ENCODE results near the gene PHKA2.

Gene PHKA2

GRCh38 chrX:18933617-18934016 lies 50.3 kb downstream of the PHKA2 start:
- H3K27me3 ChIP-seq (ENCODE audit: control insufficient read depth, insufficient read depth, low read length), result no peaks in the 10 kb centered on the region
- H3K36me3 ChIP-seq (ENCODE audit: control insufficient read depth, insufficient read depth, low read length), result peaks cover 80% of the 10 kb centered on the region
- H3K4me3 ChIP-seq (ENCODE audit: low read depth, low read length), result no peak overlapping the region
- no peak overlapping the region for H3K27ac ChIP-seq (ENCODE audit: low read depth, low read length)
- no peak overlapping the region for H3K9ac ChIP-seq (ENCODE audit: low read length)
- H3K9me3 ChIP-seq (ENCODE audit: control insufficient read depth, insufficient read depth, low read depth, low read length), result no peaks in the 10 kb centered on the region
- H3K4me1 ChIP-seq (ENCODE audit: control insufficient read depth, insufficient read depth, low read length), result peaks cover 10% of the 10 kb centered on the region

- no peak overlapping the region for H3K4me3 ChIP-seq (ENCODE audit: low read depth, low read length)
- peaks cover 79% of the 10 kb centered on the region for H3K36me3 ChIP-seq (ENCODE audit: control insufficient read depth, insufficient read depth, low read length)
- no peaks in the 10 kb centered on the region for H3K4me1 ChIP-seq (ENCODE audit: control insufficient read depth, insufficient read depth, low read length)
Measured at GRCh38 chrX:18931972-18932371, 51.9 kb downstream of the PHKA2 start.

GRCh38 chrX:18929775-18930174 lies 54.1 kb downstream of the PHKA2 start:
- Histone ChIP-seq H3K4me3 (ENCODE audit: low read depth, low read length) (no peak overlapping the region), H3K36me3 (ENCODE audit: control insufficient read depth, insufficient read depth, low read length) (peaks cover 80% of the 10 kb centered on the region)

More at GRCh38 chrX:18931972-18932371, 51.9 kb downstream of the PHKA2 start:
- no peaks in the 10 kb centered on the region for H3K27me3 ChIP-seq (ENCODE audit: control insufficient read depth, insufficient read depth, low read length)
- no peak overlapping the region for H3K27ac ChIP-seq (ENCODE audit: low read depth, low read length)
- no peak overlapping the region for H3K9ac ChIP-seq (ENCODE audit: low read length)
- H3K9me3 ChIP-seq (ENCODE audit: control insufficient read depth, insufficient read depth, low read depth, low read length), result no peaks in the 10 kb centered on the region

GRCh38 chrX:18927558-18927957 lies 56.4 kb downstream of the PHKA2 start:
- Histone ChIP-seq H3K9me3 (ENCODE audit: control insufficient read depth, insufficient read depth, low read depth, low read length) (no peaks in the 10 kb centered on the region), H3K4me3 (ENCODE audit: low read depth, low read length) (no peak overlapping the region), H3K27me3 (ENCODE audit: control insufficient read depth, insufficient read depth, low read length) (no peaks in the 10 kb centered on the region)

More at GRCh38 chrX:18929775-18930174, 54.1 kb downstream of the PHKA2 start:
- H3K4me1 ChIP-seq (ENCODE audit: control insufficient read depth, insufficient read depth, low read length), result no peaks in the 10 kb centered on the region
- no peaks in the 10 kb centered on the region for H3K9me3 ChIP-seq (ENCODE audit: control insufficient read depth, insufficient read depth, low read depth, low read length)
- H3K27ac ChIP-seq (ENCODE audit: low read depth, low read length), result no peak overlapping the region
- no peaks in the 10 kb centered on the region for H3K27me3 ChIP-seq (ENCODE audit: control insufficient read depth, insufficient read depth, low read length)
- H3K9ac ChIP-seq (ENCODE audit: low read length), result no peak overlapping the region

GRCh38 chrX:18924507-18925088 lies 59.3 kb downstream of the PHKA2 start:
- Histone ChIP-seq H3K9ac (ENCODE audit: low read length) (no peak overlapping the region), H3K36me3 (ENCODE audit: control insufficient read depth, insufficient read depth, low read length) (peaks cover 72% of the 10 kb centered on the region), H3K4me1 (ENCODE audit: control insufficient read depth, insufficient read depth, low read length) (no peaks in the 10 kb centered on the region), H3K27me3 (ENCODE audit: control insufficient read depth, insufficient read depth, low read length) (no peaks in the 10 kb centered on the region), H3K9me3 (ENCODE audit: control insufficient read depth, insufficient read depth, low read depth, low read length) (no peaks in the 10 kb centered on the region), H3K4me3 (ENCODE audit: low read depth, low read length) (no peak overlapping the region), H3K27ac (ENCODE audit: low read depth, low read length) (no peak overlapping the region)

More at GRCh38 chrX:18927558-18927957, 56.4 kb downstream of the PHKA2 start:
- Histone ChIP-seq H3K9ac (ENCODE audit: low read length) (no peak overlapping the region), H3K36me3 (ENCODE audit: control insufficient read depth, insufficient read depth, low read length) (peaks cover 80% of the 10 kb centered on the region), H3K27ac (ENCODE audit: low read depth, low read length) (no peak overlapping the region), H3K4me1 (ENCODE audit: control insufficient read depth, insufficient read depth, low read length) (no peaks in the 10 kb centered on the region)

GRCh38 chrX:18920566-18920965 lies 63.3 kb downstream of the PHKA2 start:
- Histone ChIP-seq H3K9ac (ENCODE audit: low read length) (no peak overlapping the region), H3K4me1 (ENCODE audit: control insufficient read depth, insufficient read depth, low read length) (no peaks in the 10 kb centered on the region), H3K36me3 (ENCODE audit: control insufficient read depth, insufficient read depth, low read length) (peaks cover 73% of the 10 kb centered on the region)

GRCh38 chrX:18920079-18920478 lies 63.8 kb downstream of the PHKA2 start:
- Histone ChIP-seq H3K4me1 (ENCODE audit: control insufficient read depth, insufficient read depth, low read length) (no peaks in the 10 kb centered on the region), H3K36me3 (ENCODE audit: control insufficient read depth, insufficient read depth, low read length) (peaks cover 71% of the 10 kb centered on the region), H3K4me3 (ENCODE audit: low read depth, low read length) (no peak overlapping the region), H3K27ac (ENCODE audit: low read depth, low read length) (no peak overlapping the region), H3K9me3 (ENCODE audit: control insufficient read depth, insufficient read depth, low read depth, low read length) (peaks cover 8% of the 10 kb centered on the region; the same call in 1 of the 2 replicates), H3K9ac (ENCODE audit: low read length) (no peak overlapping the region), H3K27me3 (ENCODE audit: control insufficient read depth, insufficient read depth, low read length) (no peaks in the 10 kb centered on the region)

More at GRCh38 chrX:18920566-18920965, 63.3 kb downstream of the PHKA2 start:
- Histone ChIP-seq H3K27me3 (ENCODE audit: control insufficient read depth, insufficient read depth, low read length) (no peaks in the 10 kb centered on the region), H3K9me3 (ENCODE audit: control insufficient read depth, insufficient read depth, low read depth, low read length) (peaks cover 8% of the 10 kb centered on the region; the same call in 1 of the 2 replicates), H3K4me3 (ENCODE audit: low read depth, low read length) (no peak overlapping the region), H3K27ac (ENCODE audit: low read depth, low read length) (no peak overlapping the region)

GRCh38 chrX:18917831-18918230 lies 66.1 kb downstream of the PHKA2 start:
- H3K4me3 ChIP-seq (ENCODE audit: low read depth, low read length), result no peak overlapping the region
- H3K36me3 ChIP-seq (ENCODE audit: control insufficient read depth, insufficient read depth, low read length), result peaks cover 67% of the 10 kb centered on the region
- no peaks in the 10 kb centered on the region for H3K4me1 ChIP-seq (ENCODE audit: control insufficient read depth, insufficient read depth, low read length)
- no peaks in the 10 kb centered on the region for H3K27me3 ChIP-seq (ENCODE audit: control insufficient read depth, insufficient read depth, low read length)
- H3K9ac ChIP-seq (ENCODE audit: low read length), result no peak overlapping the region
- peaks cover 8% of the 10 kb centered on the region; the same call in 1 of the 2 replicates for H3K9me3 ChIP-seq (ENCODE audit: control insufficient read depth, insufficient read depth, low read depth, low read length)
- H3K27ac ChIP-seq (ENCODE audit: low read depth, low read length), result no peak overlapping the region

GRCh38 chrX:18906286-18906685 lies 77.6 kb downstream of the PHKA2 start:
- no peak overlapping the region for H3K4me3 ChIP-seq (ENCODE audit: low read depth, low read length)
- peaks cover 69% of the 10 kb centered on the region for H3K36me3 ChIP-seq (ENCODE audit: control insufficient read depth, insufficient read depth, low read length)
- no peaks in the 10 kb centered on the region for H3K4me1 ChIP-seq (ENCODE audit: control insufficient read depth, insufficient read depth, low read length)
- no peaks in the 10 kb centered on the region for H3K27me3 ChIP-seq (ENCODE audit: control insufficient read depth, insufficient read depth, low read length)
- no peak overlapping the region for H3K27ac ChIP-seq (ENCODE audit: low read depth, low read length)
- H3K9me3 ChIP-seq (ENCODE audit: control insufficient read depth, insufficient read depth, low read depth, low read length), result no peaks in the 10 kb centered on the region
- no peak overlapping the region for H3K9ac ChIP-seq (ENCODE audit: low read length)

GRCh38 chrX:18900401-18900976 lies 83.4 kb downstream of the PHKA2 start:
- no peak overlapping the region for H3K4me3 ChIP-seq (ENCODE audit: low read depth, low read length)
- no peaks in the 10 kb centered on the region for H3K27me3 ChIP-seq (ENCODE audit: control insufficient read depth, insufficient read depth, low read length)
- H3K4me1 ChIP-seq (ENCODE audit: control insufficient read depth, insufficient read depth, low read length), result peaks cover 6% of the 10 kb centered on the region; the same call in 1 of the 2 replicates
- peaks cover 46% of the 10 kb centered on the region for H3K36me3 ChIP-seq (ENCODE audit: control insufficient read depth, insufficient read depth, low read length)
- no peak overlapping the region for H3K9ac ChIP-seq (ENCODE audit: low read length)
- H3K27ac ChIP-seq (ENCODE audit: low read depth, low read length), result no peak overlapping the region
- no peaks in the 10 kb centered on the region for H3K9me3 ChIP-seq (ENCODE audit: control insufficient read depth, insufficient read depth, low read depth, low read length)

- H3K9me3 ChIP-seq (ENCODE audit: control insufficient read depth, insufficient read depth, low read depth, low read length), result no peaks in the 10 kb centered on the region
- no peak overlapping the region for H3K9ac ChIP-seq (ENCODE audit: low read length)
- H3K4me3 ChIP-seq (ENCODE audit: low read depth, low read length), result no peak overlapping the region
- H3K36me3 ChIP-seq (ENCODE audit: control insufficient read depth, insufficient read depth, low read length), result peaks cover 41% of the 10 kb centered on the region
- H3K27ac ChIP-seq (ENCODE audit: low read depth, low read length), result no peak overlapping the region
- peaks cover 6% of the 10 kb centered on the region; the same call in 1 of the 2 replicates for H3K4me1 ChIP-seq (ENCODE audit: control insufficient read depth, insufficient read depth, low read length)
- no peaks in the 10 kb centered on the region for H3K27me3 ChIP-seq (ENCODE audit: control insufficient read depth, insufficient read depth, low read length)
Measured at GRCh38 chrX:18899796-18900380, 84.0 kb downstream of the PHKA2 start.
